BLaER1 (cell line): ENCODE data around the gene FCHSD2.
A peak's percentile ranks its signal among the peaks of the same experiment; 100 is the strongest.

Experiments
- H3K27ac ChIP-seq: shearing (Covaris generic); formaldehyde crosslinking; 2 replicates; pipeline ENCODE4 v1.8.1; 2022
- H3K27me3 ChIP-seq: shearing (Covaris generic); formaldehyde crosslinking; 2 replicates; pipeline ENCODE4 v1.8.1; 2022
- H3K36me3 ChIP-seq: shearing (Covaris generic); formaldehyde crosslinking; 2 replicates; pipeline ENCODE4 v1.8.1; 2022
- H3K4me1 ChIP-seq: shearing (Covaris generic); formaldehyde crosslinking; 2 replicates; pipeline ENCODE4 v1.8.1; 2022
- H3K4me2 ChIP-seq: shearing (Covaris generic); formaldehyde crosslinking; 2 replicates; pipeline ENCODE4 v1.8.1; 2022
- H3K4me3 ChIP-seq: shearing (Covaris generic); formaldehyde crosslinking; 2 replicates; pipeline ENCODE4 v1.8.1; 2022
- H3K9ac ChIP-seq: shearing (Covaris generic); formaldehyde crosslinking; 2 replicates; pipeline ENCODE4 v1.8.1; 2022
- H3K9me3 ChIP-seq: shearing (Covaris generic); formaldehyde crosslinking; 2 replicates; pipeline ENCODE4 v1.8.1; 2022
- H4K20me1 ChIP-seq: shearing (Covaris generic); formaldehyde crosslinking; 2 replicates; pipeline ENCODE4 v1.8.1; 2022
- Cebpa-rat ChIP-seq: shearing (Covaris generic); IDR thresholded peaks from 2 replicates; pipeline ENCODE4 v1.8.1; 2022

FCHSD2 gene

DNA sequence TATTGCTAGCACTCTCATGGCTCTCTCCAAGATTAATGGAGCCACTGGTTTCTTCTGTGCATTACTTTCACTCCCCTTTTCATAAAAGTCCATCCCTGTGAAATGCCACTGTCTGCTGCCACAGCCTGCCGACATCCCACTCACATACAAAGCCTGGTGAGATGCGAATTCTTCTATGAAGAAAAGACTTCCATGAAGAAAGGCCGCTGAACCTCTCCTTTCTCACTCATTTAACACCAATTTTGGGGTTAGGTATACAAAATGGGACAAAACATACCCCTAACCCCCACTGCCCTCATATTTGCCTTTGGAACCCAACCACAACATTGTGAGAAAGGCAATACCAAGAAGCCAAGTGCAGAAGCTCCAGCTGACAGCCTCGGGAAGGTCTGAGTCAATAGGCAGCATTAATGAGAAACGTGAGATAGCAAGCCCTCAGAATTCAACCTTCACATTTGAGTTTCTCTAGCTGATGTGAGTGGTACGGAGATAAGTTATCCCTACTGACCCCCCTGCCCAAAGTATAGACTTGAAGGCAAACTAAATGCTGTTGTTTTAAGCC lies 171.5 kb downstream of the FCHSD2 start:
- H3K4me2 ChIP-seq: no peak overlapping the region
- peaks cover 20% of the 10 kb centered on the region; the same call in 1 of the 2 replicates for H3K9me3 ChIP-seq
- 0 out of 2 replicates have a peak, but pooled peaks cover 4% of the 10 kb centered on the region for H4K20me1 ChIP-seq
- peaks cover 67% of the 10 kb centered on the region for H3K36me3 ChIP-seq
- no peak overlapping the region for H3K4me3 ChIP-seq
- no peak for TF ChIP-seq Cebpa-rat
- no peak overlapping the region for H3K9ac ChIP-seq
- peaks cover 7% of the 10 kb centered on the region for H3K4me1 ChIP-seq
- H3K27me3 ChIP-seq: no peaks in the 10 kb centered on the region
- no peak overlapping the region for H3K27ac ChIP-seq

DNA sequence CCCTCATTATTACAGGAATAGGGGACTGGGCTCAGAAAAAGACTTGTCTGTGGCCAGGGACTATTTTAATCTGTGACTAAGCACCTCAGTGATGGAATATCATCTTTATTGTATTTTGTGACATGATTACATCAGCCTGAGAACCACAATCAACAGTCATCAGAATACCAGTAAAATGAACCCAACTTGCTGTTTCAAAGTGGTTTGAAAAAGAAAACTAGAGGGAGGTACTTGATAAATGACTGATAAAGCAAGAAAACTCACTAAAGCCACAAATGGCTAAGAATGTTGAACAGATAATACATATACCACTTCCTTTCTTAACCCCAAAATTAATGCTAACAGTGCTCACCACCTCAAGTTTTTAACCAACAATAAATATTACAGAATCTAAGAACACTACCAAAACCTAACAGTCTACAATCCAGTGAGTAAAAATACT lies 172.2 kb downstream of the FCHSD2 start:
- H3K4me2 ChIP-seq: no peak overlapping the region
- peaks cover 7% of the 10 kb centered on the region for H3K4me1 ChIP-seq
- TF ChIP-seq Cebpa-rat: no peak
- no peak overlapping the region for H3K4me3 ChIP-seq
- H4K20me1 ChIP-seq: 0 out of 2 replicates have a peak, but pooled peaks cover 4% of the 10 kb centered on the region
- no peaks in the 10 kb centered on the region for H3K27me3 ChIP-seq
- H3K27ac ChIP-seq: no peak overlapping the region
- peaks cover 65% of the 10 kb centered on the region for H3K36me3 ChIP-seq
- no peak overlapping the region for H3K9ac ChIP-seq
- H3K9me3 ChIP-seq: peaks cover 20% of the 10 kb centered on the region; the same call in 1 of the 2 replicates

DNA sequence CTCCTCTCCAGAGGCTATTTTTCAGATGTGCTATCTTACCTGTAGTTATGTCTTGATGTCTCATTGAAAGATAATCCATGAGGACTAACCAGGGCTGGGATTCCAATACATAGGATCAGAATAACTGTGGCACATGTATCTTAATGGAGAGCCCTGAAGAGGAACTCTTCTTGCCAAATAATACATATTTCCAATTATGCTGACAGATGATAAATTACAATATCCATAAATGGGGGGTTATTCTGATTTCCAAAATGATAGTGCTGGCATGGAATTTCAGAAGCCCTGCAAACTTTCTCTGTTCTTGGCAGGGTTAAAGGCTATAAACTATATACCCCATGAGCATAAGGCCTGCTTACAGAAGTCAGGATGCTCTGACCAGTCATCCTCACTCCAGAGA lies 173.7 kb downstream of the FCHSD2 start:
- Histone ChIP-seq H3K4me2 (no peak overlapping the region), H3K9ac (no peak overlapping the region), H4K20me1 (0 out of 2 replicates have a peak, but pooled peaks cover 4% of the 10 kb centered on the region), H3K36me3 (peaks cover 62% of the 10 kb centered on the region), H3K4me3 (no peak overlapping the region), H3K27ac (no peak overlapping the region), H3K27me3 (no peaks in the 10 kb centered on the region), H3K4me1 (peaks cover 7% of the 10 kb centered on the region), H3K9me3 (peaks cover 20% of the 10 kb centered on the region; the same call in 1 of the 2 replicates)
- TF ChIP-seq Cebpa-rat: no peak

DNA sequence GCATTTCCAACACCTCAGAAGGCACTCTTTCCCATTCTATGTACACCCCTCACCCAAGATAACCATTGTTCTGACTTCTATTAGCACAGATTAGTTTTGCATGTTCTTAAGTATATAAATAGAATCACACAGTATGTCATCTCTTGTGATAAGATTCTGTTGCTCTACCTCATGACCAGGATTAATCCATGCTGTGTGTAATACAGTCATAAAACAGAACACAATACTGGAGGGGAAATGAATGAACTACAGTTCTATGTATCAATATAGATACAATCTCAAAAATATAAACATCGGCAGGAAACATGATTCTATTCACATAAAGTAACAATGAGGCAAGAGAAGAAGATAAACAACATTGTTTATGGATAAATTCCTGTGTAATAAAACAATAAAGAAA lies 176.4 kb downstream of the FCHSD2 start:
- H3K4me3 ChIP-seq: no peak overlapping the region
- H3K9ac ChIP-seq: no peak overlapping the region
- no peak overlapping the region for H3K27ac ChIP-seq
- peaks cover 20% of the 10 kb centered on the region; the same call in 1 of the 2 replicates for H3K9me3 ChIP-seq
- H4K20me1 ChIP-seq: 0 out of 2 replicates have a peak, but pooled peaks cover 2% of the 10 kb centered on the region
- H3K27me3 ChIP-seq: no peaks in the 10 kb centered on the region
- no peak for TF ChIP-seq Cebpa-rat
- peaks cover 56% of the 10 kb centered on the region for H3K36me3 ChIP-seq
- H3K4me2 ChIP-seq: peak overlapping the region; percentile 14; the same call in 1 of the 2 replicates
- H3K4me1 ChIP-seq: peaks cover 7% of the 10 kb centered on the region

DNA sequence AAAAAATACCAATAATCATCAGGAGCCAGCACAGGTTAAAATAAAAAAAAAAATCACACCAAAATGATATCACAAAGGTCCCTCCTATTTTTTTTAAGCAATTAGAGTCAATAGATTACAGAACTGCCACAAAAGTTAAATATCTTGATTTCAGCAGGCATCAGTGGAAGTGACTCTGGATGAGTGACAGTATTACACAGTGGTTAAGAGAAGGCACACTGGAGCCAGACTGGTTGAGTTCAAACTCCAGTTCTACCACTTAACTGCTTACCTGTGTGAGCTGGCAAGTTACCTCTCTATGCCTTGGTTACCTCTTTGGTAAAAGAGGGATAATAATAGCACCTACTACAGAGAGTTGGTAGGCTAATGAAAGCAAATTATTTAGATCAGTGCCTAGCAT lies 179.4 kb downstream of the FCHSD2 start:
- H3K4me1 ChIP-seq: peaks cover 7% of the 10 kb centered on the region
- H3K4me3 ChIP-seq: no peak overlapping the region
- H3K4me2 ChIP-seq: no peak overlapping the region
- peaks cover 52% of the 10 kb centered on the region for H3K36me3 ChIP-seq
- no peak for TF ChIP-seq Cebpa-rat
- H3K27me3 ChIP-seq: no peaks in the 10 kb centered on the region
- no peaks in the 10 kb centered on the region for H4K20me1 ChIP-seq
- H3K9ac ChIP-seq: no peak overlapping the region
- peaks cover 17% of the 10 kb centered on the region; the same call in 1 of the 2 replicates for H3K9me3 ChIP-seq
- no peak overlapping the region for H3K27ac ChIP-seq

DNA sequence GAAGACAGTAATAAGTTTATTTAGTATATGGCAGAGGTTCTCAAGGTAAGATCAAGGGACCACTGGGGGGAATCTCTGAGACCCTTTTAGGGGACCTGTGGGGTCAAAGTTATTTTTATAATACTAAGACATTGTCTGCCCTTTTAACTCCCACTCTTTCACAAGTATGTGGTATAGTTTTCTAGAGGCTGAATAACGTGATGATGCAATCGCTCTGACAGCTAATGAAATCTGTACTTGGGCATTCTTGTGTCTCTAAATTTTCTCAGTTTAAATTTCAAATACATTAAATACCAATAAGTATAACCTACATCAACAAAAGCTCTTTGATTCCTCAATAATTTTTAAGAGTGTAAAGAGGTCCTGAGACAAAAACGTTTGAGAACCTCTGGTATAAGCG lies 180.0 kb downstream of the FCHSD2 start:
- Histone ChIP-seq H3K4me2 (no peak overlapping the region), H3K27me3 (no peaks in the 10 kb centered on the region), H3K4me3 (no peak overlapping the region), H3K9me3 (peaks cover 11% of the 10 kb centered on the region; the same call in 1 of the 2 replicates), H3K36me3 (peaks cover 52% of the 10 kb centered on the region), H3K27ac (no peak overlapping the region), H3K9ac (no peak overlapping the region), H3K4me1 (peaks cover 7% of the 10 kb centered on the region), H4K20me1 (no peaks in the 10 kb centered on the region)
- TF ChIP-seq Cebpa-rat: peak; percentile 57; the same call in 1 of the 2 replicates

DNA sequence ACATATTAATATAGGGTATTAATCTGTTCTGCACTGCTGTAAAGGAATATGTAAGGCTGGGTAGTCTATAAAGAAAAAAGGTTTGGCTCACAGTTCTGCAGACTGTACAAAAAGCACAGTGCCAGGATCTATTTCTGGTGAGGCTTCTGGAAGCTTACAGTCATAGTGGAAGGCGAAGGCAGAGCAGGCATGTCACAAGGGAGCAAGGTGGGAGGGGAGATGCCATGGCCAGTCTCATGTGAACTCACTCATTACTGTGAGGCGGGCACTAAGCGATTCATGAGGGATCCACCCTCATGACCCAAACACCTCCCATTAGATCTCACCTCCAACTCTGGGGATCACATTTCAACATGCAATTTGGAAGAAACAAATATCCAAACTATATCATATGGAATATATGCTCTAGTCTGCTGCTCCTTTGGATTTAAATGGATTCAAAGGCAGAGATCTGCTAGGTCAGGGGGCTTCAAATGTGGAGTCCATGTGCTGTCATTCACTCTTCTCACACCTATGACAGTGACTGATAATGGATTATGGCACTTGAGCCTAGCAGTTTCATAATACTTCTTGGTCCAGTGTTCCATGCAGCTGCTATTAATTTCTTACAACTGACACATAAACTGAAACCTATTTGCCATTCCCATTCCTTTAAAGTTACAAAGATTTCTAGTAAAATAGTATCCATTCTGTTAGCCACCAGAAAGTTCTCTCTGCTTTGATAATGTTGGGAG lies 182.0 kb downstream of the FCHSD2 start:
- Histone ChIP-seq H3K36me3 (peaks cover 43% of the 10 kb centered on the region), H3K4me1 (no peaks in the 10 kb centered on the region)

DNA sequence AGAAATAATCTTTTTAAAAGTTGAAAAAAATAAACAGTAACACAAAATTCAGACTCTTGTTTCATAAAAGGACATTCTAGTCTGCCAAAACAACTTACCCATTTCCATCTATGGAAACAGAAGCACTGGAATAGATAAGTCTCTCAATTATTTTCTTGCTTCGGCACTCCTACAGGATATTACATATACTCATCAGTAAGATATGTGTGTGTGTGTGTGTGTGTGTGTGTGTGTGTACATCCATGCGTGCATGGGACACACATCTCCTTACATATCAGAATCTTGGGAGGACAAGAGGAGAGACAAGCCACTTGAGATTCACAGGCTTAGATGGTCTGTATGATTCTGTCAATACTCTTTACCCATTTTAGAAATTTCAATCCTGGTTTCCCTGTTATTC lies 183.3 kb downstream of the FCHSD2 start:
- H3K9me3 ChIP-seq: no peaks in the 10 kb centered on the region
- H3K27me3 ChIP-seq: no peaks in the 10 kb centered on the region
- TF ChIP-seq Cebpa-rat: no peak
- H3K36me3 ChIP-seq: peaks cover 38% of the 10 kb centered on the region
- H3K4me3 ChIP-seq: no peak overlapping the region
- no peaks in the 10 kb centered on the region for H3K4me1 ChIP-seq
- no peak overlapping the region for H3K9ac ChIP-seq
- H3K27ac ChIP-seq: no peak overlapping the region
- no peak overlapping the region for H3K4me2 ChIP-seq
- H4K20me1 ChIP-seq: no peaks in the 10 kb centered on the region

More for the DNA sequence above, 182.0 kb downstream of the FCHSD2 start:
- H3K4me3 ChIP-seq: no peak overlapping the region
- no peak overlapping the region for H3K9ac ChIP-seq
- H4K20me1 ChIP-seq: no peaks in the 10 kb centered on the region
- H3K27me3 ChIP-seq: no peaks in the 10 kb centered on the region
- no peaks in the 10 kb centered on the region for H3K9me3 ChIP-seq
- H3K4me2 ChIP-seq: no peak overlapping the region
- TF ChIP-seq Cebpa-rat: no peak
- no peak overlapping the region for H3K27ac ChIP-seq

DNA sequence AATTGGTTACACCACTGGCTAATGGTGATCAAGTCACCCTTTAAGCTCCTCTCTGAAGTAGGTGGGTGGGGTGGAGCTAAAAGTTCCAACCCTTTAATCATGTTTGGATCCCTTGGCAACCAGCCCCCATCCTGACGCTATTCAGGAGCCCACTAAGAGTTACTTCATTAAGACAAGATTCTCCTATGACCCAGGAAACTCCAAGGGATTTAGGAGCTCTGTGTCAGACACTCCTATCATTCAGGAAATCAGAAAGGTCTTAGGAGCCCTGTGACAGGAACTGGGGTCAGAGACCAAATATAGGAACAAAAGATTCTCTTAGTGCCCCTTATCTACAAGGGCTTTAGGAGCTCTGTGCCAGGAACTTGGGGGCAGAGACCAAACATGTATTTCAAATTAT lies 186.7 kb downstream of the FCHSD2 start:
- no peak overlapping the region for H3K27ac ChIP-seq
- no peak overlapping the region for H3K9ac ChIP-seq
- H3K4me3 ChIP-seq: no peak overlapping the region
- TF ChIP-seq Cebpa-rat: no peak
- H3K36me3 ChIP-seq: peaks cover 25% of the 10 kb centered on the region
- no peaks in the 10 kb centered on the region for H3K9me3 ChIP-seq
- H3K4me2 ChIP-seq: no peak overlapping the region
- H4K20me1 ChIP-seq: no peaks in the 10 kb centered on the region
- peaks cover 13% of the 10 kb centered on the region for H3K4me1 ChIP-seq
- no peaks in the 10 kb centered on the region for H3K27me3 ChIP-seq

DNA sequence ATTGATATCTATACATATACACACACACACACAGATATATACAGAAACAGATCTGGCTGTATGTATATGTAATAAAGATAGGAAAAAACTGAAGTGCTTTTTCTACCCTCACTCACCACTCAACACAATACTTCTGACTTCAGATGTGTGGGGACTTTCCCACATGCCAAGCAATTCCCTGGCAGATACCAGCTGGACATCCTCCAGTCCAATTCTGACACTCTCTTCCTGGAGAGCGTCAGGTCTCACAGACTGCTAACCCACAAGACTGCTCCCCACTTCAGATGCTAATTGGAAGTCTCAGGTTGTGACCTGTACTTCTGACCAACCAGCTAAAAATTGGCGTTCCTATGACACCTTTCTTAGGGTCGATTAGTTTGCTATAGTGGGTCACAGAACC lies 187.3 kb downstream of the FCHSD2 start:
- Histone ChIP-seq H3K36me3 (peaks cover 18% of the 10 kb centered on the region), H3K27me3 (no peaks in the 10 kb centered on the region), H3K4me2 (no peak overlapping the region), H3K4me3 (no peak overlapping the region), H3K9ac (no peak overlapping the region), H3K27ac (no peak overlapping the region), H3K4me1 (peaks cover 13% of the 10 kb centered on the region), H4K20me1 (no peaks in the 10 kb centered on the region), H3K9me3 (no peaks in the 10 kb centered on the region)
- no peak for TF ChIP-seq Cebpa-rat
